ENCODE measurements around the gene TIMMDC1.
A peak's percentile ranks its signal among the peaks of the same experiment; 100 is the strongest.

Gene TIMMDC1

DNA sequence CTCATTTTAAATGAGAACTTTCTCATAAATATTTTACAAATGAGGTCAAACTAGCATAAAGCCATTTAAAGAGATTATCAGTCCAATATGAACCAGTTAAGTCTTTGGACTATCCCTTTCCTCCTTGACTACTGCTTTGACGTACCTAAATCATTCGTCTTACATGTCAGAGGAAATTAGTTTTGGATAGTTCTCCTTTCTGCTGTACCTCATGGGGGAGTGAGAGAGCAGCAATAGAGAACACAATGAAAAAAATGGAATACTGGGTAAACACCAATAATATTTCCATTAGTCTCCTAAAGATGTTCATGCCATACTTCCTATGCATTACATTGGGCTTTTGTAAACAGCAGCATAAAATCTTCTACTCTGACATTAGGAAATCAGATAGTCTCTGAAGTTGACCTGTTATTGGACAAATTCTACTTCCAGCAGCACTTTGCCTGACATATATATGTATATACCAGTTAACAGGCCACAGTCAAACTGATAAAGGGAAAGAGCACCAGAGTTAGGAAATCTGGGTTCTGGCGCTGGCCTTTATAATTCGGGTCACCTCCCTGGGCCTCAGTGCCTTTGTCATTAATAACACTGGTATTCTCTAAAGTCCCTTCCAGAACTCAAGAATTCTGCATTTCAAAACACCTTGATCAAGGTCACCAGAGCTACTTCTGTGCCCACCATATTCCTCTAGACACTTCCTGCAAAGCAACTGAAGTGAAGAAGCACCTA, 26.8 kb downstream of the TIMMDC1 start:
- H3K4me3 ChIP-seq (ENCODE audit: low read depth, low read length): no peak overlapping the region
- TF ChIP-seq, protein P1, sequence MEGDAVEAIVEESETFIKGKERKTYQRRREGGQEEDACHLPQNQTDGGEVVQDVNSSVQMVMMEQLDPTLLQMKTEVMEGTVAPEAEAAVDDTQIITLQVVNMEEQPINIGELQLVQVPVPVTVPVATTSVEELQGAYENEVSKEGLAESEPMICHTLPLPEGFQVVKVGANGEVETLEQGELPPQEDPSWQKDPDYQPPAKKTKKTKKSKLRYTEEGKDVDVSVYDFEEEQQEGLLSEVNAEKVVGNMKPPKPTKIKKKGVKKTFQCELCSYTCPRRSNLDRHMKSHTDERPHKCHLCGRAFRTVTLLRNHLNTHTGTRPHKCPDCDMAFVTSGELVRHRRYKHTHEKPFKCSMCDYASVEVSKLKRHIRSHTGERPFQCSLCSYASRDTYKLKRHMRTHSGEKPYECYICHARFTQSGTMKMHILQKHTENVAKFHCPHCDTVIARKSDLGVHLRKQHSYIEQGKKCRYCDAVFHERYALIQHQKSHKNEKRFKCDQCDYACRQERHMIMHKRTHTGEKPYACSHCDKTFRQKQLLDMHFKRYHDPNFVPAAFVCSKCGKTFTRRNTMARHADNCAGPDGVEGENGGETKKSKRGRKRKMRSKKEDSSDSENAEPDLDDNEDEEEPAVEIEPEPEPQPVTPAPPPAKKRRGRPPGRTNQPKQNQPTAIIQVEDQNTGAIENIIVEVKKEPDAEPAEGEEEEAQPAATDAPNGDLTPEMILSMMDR (IDR thresholded peaks at IDR 0.05; ENCODE audit: low read depth, low read length, missing control alignments): peak; percentile 51
- in situ Hi-C loops (cut with HindIII; ENCODE audit: low sequenced_read_pairs): no loop called here
- no peak for DNase-seq (ENCODE audit: low read depth)

DNA sequence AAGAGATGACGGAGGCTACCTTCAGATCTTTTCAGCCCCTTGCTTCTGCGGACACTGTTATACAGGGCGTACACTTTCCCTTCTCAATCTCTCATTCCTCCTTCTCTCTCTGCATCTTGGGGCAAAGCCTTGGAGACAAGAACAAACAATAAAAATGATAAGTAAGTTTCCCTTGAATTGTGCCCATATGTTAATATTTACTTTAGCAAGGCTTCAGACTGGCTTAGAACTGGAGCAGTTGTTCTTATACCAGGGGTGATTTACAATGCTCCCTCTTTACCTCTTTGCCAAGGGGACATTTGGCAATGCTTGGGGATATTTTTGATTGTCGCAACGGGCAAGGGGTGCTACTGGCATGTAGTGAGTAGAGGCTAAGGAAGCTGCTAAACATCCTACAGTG, 29.4 kb downstream of the TIMMDC1 start:
- in situ Hi-C loops (cut with HindIII; ENCODE audit: low sequenced_read_pairs): no loop called here
- TF ChIP-seq, protein P1 (IDR thresholded peaks at IDR 0.05; ENCODE audit: low read depth, low read length, missing control alignments): no peak
- no peak for DNase-seq (ENCODE audit: low read depth)
- H3K4me3 ChIP-seq (ENCODE audit: low read depth, low read length): no peak overlapping the region

DNA sequence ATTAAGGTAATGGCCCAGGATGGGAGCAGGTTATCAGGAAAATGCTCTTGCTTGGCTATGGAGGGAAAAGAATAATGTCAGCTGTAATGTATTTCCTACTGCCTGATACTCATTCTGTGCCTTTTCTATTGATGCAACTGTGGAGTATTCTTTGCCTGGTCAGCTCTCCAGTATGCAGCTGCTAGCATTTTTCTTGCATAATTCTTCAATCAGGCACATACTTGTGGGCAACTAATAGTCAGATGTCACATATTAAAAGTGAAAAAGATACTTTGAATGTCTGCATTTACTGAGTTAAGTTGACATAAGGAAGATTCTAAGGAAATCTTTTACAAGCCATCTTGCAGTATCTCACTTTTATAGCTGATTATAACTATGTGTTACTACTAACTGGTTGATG, 31.5 kb downstream of the TIMMDC1 start:
- DNase-seq (ENCODE audit: low read depth): no peak
- TF ChIP-seq, protein P1 (IDR thresholded peaks at IDR 0.05; ENCODE audit: low read depth, low read length, missing control alignments): no peak
- in situ Hi-C loops (cut with HindIII; ENCODE audit: low sequenced_read_pairs): no loop called here
- no peak overlapping the region for H3K4me3 ChIP-seq (ENCODE audit: low read depth, low read length)

DNA sequence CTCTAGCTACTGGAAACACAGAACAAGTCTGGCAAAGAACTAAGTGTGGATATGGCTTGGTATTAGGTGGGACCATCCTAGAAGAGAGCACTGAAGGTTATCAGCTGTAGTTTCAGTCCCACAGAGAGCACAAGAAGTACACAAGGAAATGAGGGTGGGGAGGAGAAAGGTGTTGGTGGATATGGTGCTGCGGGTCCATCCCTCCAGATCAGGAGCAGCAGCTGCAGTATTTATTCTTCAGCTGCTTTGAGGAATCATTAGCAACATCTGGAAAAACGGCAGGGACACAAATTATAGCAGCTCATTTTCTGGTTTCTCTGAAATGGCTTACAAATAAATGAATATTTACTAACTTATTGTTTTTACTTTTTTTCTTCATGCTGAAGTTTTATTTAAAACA, 32.1 kb downstream of the TIMMDC1 start:
- in situ Hi-C loops (cut with HindIII; ENCODE audit: low sequenced_read_pairs): no loop called here
- TF ChIP-seq, protein P1 (IDR thresholded peaks at IDR 0.05; ENCODE audit: low read depth, low read length, missing control alignments): no peak
- no peak for DNase-seq (ENCODE audit: low read depth)
- no peak overlapping the region for H3K4me3 ChIP-seq (ENCODE audit: low read depth, low read length)

DNA sequence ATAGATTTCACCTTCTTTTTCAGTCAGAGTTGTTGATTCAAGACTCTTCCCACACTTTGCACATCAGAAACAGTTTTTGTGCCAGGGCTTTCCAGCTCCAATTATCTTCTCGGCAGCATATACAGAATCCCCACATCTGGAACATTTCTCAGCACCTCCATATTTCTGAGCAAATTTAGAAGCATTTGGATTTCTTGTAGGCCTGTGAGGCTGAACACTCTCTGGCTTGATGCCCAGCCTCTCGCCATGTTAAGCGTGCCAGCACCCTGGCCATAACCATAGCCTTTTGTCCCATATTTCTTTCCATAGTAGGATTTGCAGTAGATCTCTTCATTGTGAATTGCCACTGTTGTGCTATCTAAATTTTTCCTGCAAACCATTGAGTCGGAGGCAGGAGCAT, 32.8 kb downstream of the TIMMDC1 start:
- in situ Hi-C loops (cut with HindIII; ENCODE audit: low sequenced_read_pairs): no loop called here
- TF ChIP-seq, protein P1 (IDR thresholded peaks at IDR 0.05; ENCODE audit: low read depth, low read length, missing control alignments): no peak
- no peak overlapping the region for H3K4me3 ChIP-seq (ENCODE audit: low read depth, low read length)
- no peak for DNase-seq (ENCODE audit: low read depth)

DNA sequence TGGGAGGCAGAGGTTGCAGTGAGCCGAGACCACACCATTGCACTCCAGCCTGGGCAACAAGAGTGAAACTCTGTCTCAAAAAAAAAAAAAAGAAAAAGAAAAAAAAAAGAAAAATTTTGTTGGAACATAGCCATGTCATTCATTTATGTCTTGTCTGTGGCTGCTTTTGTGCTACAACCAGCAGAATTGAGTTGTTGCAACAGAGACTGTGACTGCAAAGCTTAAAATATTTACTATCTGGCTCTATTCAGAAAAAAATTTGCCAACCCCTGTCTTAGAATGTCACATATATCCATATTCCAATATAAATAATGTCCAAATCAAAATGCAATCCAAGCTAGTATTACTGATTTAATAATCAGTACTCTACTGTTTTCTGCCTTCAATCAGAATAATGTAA, 35.9 kb downstream of the TIMMDC1 start:
- TF ChIP-seq, protein P1 (IDR thresholded peaks at IDR 0.05; ENCODE audit: low read depth, low read length, missing control alignments): no peak
- no peak for DNase-seq (ENCODE audit: low read depth)
- no peak overlapping the region for H3K4me3 ChIP-seq (ENCODE audit: low read depth, low read length)
- in situ Hi-C loops (cut with HindIII; ENCODE audit: low sequenced_read_pairs): no loop called here
